ENCODE measurements around the gene PPP1R18. TPM values are rescaled to one million over a fixed set of nuclear protein-coding genes. Genes with fewer than 3 reads are reported as not detected.
A peak's percentile ranks its signal among the peaks of the same experiment; 100 is the strongest.

Gene PPP1R18
- polyA plus RNA-seq, 3 donors: 58.5 to 226 (median 78.9) TPM

GRCh38 chr6:30696432-30696831, 10.0 kb upstream of the PPP1R18 start:
- H2AFZ ChIP-seq (ENCODE audit: insufficient read depth, low read depth, low read length, poor library complexity, severe bottlenecking): no peak overlapping the region
- H3K4me3 ChIP-seq (replicated peaks in 1 of 3; ENCODE audit: low read depth in 2 of 3, low read length in 3 of 3): no peak overlapping the region
- H3K9me3 ChIP-seq (replicated peaks in 1 of 2; ENCODE audit: control insufficient read depth in 1 of 2, insufficient read depth in 1 of 2, low read length in 2 of 2): no peaks in the 10 kb centered on the region
- H3K79me2 ChIP-seq (ENCODE audit: insufficient read depth, low read length): no peaks in the 10 kb centered on the region
- H3K27ac Mint-ChIP-seq: no peak overlapping the region
- no peaks in the 10 kb centered on the region for H4K20me1 ChIP-seq (ENCODE audit: insufficient read depth, low read length)
- TF ChIP-seq CTCF (IDR thresholded peaks at IDR 0.05): no peak
- intact Hi-C loops (cut with micrococcal nuclease): no loop called here
- 100% methylated on average over 1 of the region's 5 CpGs for WGBS (ENCODE audit: insufficient coverage)
- no peak overlapping the region for H3K27ac ChIP-seq (ENCODE audit: low read depth in 1 of 2, low read length in 2 of 2)
- H3K4me2 ChIP-seq (replicated peaks; ENCODE audit: extremely low read depth, low read length, poor library complexity, severe bottlenecking): no peak overlapping the region
- no peaks in the 10 kb centered on the region for H3K27me3 ChIP-seq (ENCODE audit: control insufficient read depth in 2 of 2, insufficient read depth in 2 of 2, low read length in 2 of 2)
- peaks cover 10% of the 10 kb centered on the region for H3K4me1 Mint-ChIP-seq
- DNase-seq: no peak
- no peak overlapping the region for H3K4me3 Mint-ChIP-seq
- H3K36me3 ChIP-seq (replicated peaks in 1 of 2; ENCODE audit: control insufficient read depth in 1 of 2, insufficient read depth in 2 of 2, low read length in 2 of 2): no peaks in the 10 kb centered on the region
- no peaks in the 10 kb centered on the region for H3K36me3 Mint-ChIP-seq
- H3K4me1 ChIP-seq (ENCODE audit: control insufficient read depth in 1 of 2, insufficient read depth in 2 of 2, low read length in 2 of 2): peaks cover 9 to 10% of the 10 kb centered on the region in 2 donors
- H3K9ac ChIP-seq (ENCODE audit: insufficient read depth, low read length, poor library complexity, severe bottlenecking): no peak overlapping the region
- H3K9me3 Mint-ChIP-seq: no peaks in the 10 kb centered on the region
- H3K27me3 Mint-ChIP-seq (ENCODE audit: low read depth in 3 of 3): peaks cover 0 to 1% (median 0%) of the 10 kb centered on the region in 3 donors

GRCh38 chr6:30691208-30691847, 4.9 kb upstream of the PPP1R18 start:
- DNase-seq: no peak
- Mint-ChIP-seq H3K9me3 (no peaks in the 10 kb centered on the region), H3K4me3 (peak overlapping the region; percentile 88 to 97), H3K36me3 (peaks cover 4 to 6% of the 10 kb centered on the region in 2 donors), H3K27ac (peak overlapping the region in 6 of 7 donors; percentile 70 to 98 (median 80)), H3K27me3 (ENCODE audit: low read depth in 3 of 3) (peaks cover 0 to 4% (median 0%) of the 10 kb centered on the region in 3 donors), H3K4me1 (peaks cover 43% of the 10 kb centered on the region)
- Histone ChIP-seq H3K4me3 (replicated peaks in 1 of 3; ENCODE audit: low read depth in 2 of 3, low read length in 3 of 3) (peak overlapping the region; percentile 70 to 100 (median 95)), H3K9ac (ENCODE audit: insufficient read depth, low read length, poor library complexity, severe bottlenecking) (peak overlapping the region; percentile 66), H4K20me1 (ENCODE audit: insufficient read depth, low read length) (peaks cover 2% of the 10 kb centered on the region), H3K27me3 (ENCODE audit: control insufficient read depth in 2 of 2, insufficient read depth in 2 of 2, low read length in 2 of 2) (no peaks in the 10 kb centered on the region), H2AFZ (ENCODE audit: insufficient read depth, low read depth, low read length, poor library complexity, severe bottlenecking) (peak overlapping the region; percentile 89), H3K9me3 (replicated peaks in 1 of 2; ENCODE audit: control insufficient read depth in 1 of 2, insufficient read depth in 1 of 2, low read length in 2 of 2) (no peaks in the 10 kb centered on the region), H3K27ac (ENCODE audit: low read depth in 1 of 2, low read length in 2 of 2) (peak overlapping the region in 1 of 2 donors; percentile 99), H3K4me1 (ENCODE audit: control insufficient read depth in 1 of 2, insufficient read depth in 2 of 2, low read length in 2 of 2) (peaks cover 37 to 40% of the 10 kb centered on the region in 2 donors), H3K36me3 (replicated peaks in 1 of 2; ENCODE audit: control insufficient read depth in 1 of 2, insufficient read depth in 2 of 2, low read length in 2 of 2) (no peaks in the 10 kb centered on the region), H3K4me2 (replicated peaks; ENCODE audit: extremely low read depth, low read length, poor library complexity, severe bottlenecking) (peak overlapping the region; percentile 100), H3K79me2 (ENCODE audit: insufficient read depth, low read length) (peaks cover 40% of the 10 kb centered on the region)
- intact Hi-C loops (cut with micrococcal nuclease): no loop called here
- WGBS (ENCODE audit: insufficient coverage): 93% methylated on average over 2 of the region's 8 CpGs
- TF ChIP-seq CTCF (IDR thresholded peaks at IDR 0.05): no peak
